Immature natural killer cell (primary cell): ENCODE measurements around the gene CD19. TPM values are rescaled to one million over a fixed set of nuclear protein-coding genes. Genes with fewer than 3 reads are reported as not detected.
A peak's percentile ranks its signal among the peaks of the same experiment; 100 is the strongest.
"Not testable (repeated sequence)": the region's sequence is repeated elsewhere in the genome, so short reads cannot be mapped to it uniquely, and the experiment has no call there.

Experiments
- DNase-seq, 3 donors: peaks; one replicate each; pipeline ENCODE4 v3.0.0; 2022; ENCODE audit warnings: mixed read lengths in 1 of 3
- H3K27ac Mint-ChIP-seq, 6 donors: one replicate each; pipeline ENCODE4 v1.8.0; 2020; ENCODE audit warnings: mixed read lengths in 6 of 6, mild to moderate bottlenecking in 5 of 6, inconsistent platforms in 4 of 6, moderate library complexity in 3 of 6
- H3K27me3 Mint-ChIP-seq, 3 donors: one replicate each; pipeline ENCODE4 v1.8.0; 2020 to 2021; ENCODE audit warnings: low read depth in 3 of 3, mild to moderate bottlenecking in 3 of 3, mixed read lengths in 3 of 3, moderate library complexity in 3 of 3, inconsistent platforms in 1 of 3
- H3K36me3 Mint-ChIP-seq, 3 donors: one replicate each; pipeline ENCODE4 v1.8.0; 2020; ENCODE audit warnings: mixed read lengths in 3 of 3, inconsistent platforms in 2 of 3, mild to moderate bottlenecking in 2 of 3
- H3K4me1 Mint-ChIP-seq, 2 donors: one replicate each; pipeline ENCODE4 v1.8.0; 2020; ENCODE audit warnings: inconsistent platforms in 2 of 2, mild to moderate bottlenecking in 2 of 2, mixed read lengths in 2 of 2, moderate library complexity in 1 of 2
- H3K4me3 Mint-ChIP-seq, 5 donors: one replicate each; pipeline ENCODE4 v1.8.0; 2020; ENCODE audit warnings: mild to moderate bottlenecking in 5 of 5, mixed read lengths in 5 of 5, inconsistent platforms in 3 of 5, moderate library complexity in 3 of 5
- H3K9me3 Mint-ChIP-seq, 6 donors: one replicate each; pipeline ENCODE4 v1.8.0; 2020; ENCODE audit warnings: mild to moderate bottlenecking in 6 of 6, mixed read lengths in 6 of 6, inconsistent platforms in 4 of 6, moderate library complexity in 3 of 6
- polyA plus RNA-seq, 3 donors: library from polyadenylated mRNA; unstranded; fragments of 300-500 nt; fragmentation: Illumina TruSeq; gene quantifications; one replicate each; pipeline ENCODE4 v1.2.3, GENCODE V29; 2021

The CD19 gene
- polyA plus RNA-seq, 3 donors from 2014 or later = 0.18 to 0.29 (median 0.27) TPM

DNA sequence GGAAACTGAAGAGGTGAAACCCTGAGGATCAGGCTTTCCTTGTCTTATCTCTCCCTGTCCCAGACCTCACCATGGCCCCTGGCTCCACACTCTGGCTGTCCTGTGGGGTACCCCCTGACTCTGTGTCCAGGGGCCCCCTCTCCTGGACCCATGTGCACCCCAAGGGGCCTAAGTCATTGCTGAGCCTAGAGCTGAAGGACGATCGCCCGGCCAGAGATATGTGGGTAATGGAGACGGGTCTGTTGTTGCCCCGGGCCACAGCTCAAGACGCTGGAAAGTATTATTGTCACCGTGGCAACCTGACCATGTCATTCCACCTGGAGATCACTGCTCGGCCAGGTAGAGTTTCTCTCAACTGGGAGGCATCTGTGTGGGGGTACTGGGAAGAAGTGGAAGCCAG is 1.4 kb downstream of the CD19 start:
- no peak overlapping the region for H3K27ac Mint-ChIP-seq
- no peak for DNase-seq
- peaks cover 0 to 3% (median 3%) of the 10 kb centered on the region in 3 donors for H3K27me3 Mint-ChIP-seq
- no peaks in the 10 kb centered on the region for H3K36me3 Mint-ChIP-seq
- H3K9me3 Mint-ChIP-seq = no peaks in the 10 kb centered on the region
- H3K4me1 Mint-ChIP-seq = peaks cover 31 to 43% of the 10 kb centered on the region in 2 donors
- H3K4me3 Mint-ChIP-seq = no peak overlapping the region

DNA sequence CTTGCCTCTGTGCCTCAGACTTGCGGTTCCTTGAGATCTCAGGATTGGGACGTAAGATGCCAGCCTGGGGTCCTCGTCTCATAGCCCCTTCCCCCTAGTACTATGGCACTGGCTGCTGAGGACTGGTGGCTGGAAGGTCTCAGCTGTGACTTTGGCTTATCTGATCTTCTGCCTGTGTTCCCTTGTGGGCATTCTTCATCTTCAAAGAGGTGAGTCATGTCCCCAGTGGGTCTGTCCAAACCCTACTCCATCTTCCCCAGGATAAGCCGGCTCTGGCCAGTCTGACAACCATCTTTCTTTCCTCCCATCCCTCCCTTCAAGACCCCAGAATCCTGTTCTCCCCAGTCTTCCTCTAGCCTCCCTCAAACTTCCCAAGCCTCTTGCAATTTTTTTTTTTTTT is 3.6 kb downstream of the CD19 start:
- Mint-ChIP-seq H3K4me3 (peak overlapping the region in 2 of 5 donors; percentile 34 to 69), H3K27me3 (peaks cover 0 to 3% (median 3%) of the 10 kb centered on the region in 3 donors), H3K4me1 (peaks cover 28 to 38% of the 10 kb centered on the region in 2 donors), H3K27ac (peak overlapping the region in 2 of 6 donors; percentile 22 to 63), H3K9me3 (no peaks in the 10 kb centered on the region), H3K36me3 (no peaks in the 10 kb centered on the region)
- no peak for DNase-seq

DNA sequence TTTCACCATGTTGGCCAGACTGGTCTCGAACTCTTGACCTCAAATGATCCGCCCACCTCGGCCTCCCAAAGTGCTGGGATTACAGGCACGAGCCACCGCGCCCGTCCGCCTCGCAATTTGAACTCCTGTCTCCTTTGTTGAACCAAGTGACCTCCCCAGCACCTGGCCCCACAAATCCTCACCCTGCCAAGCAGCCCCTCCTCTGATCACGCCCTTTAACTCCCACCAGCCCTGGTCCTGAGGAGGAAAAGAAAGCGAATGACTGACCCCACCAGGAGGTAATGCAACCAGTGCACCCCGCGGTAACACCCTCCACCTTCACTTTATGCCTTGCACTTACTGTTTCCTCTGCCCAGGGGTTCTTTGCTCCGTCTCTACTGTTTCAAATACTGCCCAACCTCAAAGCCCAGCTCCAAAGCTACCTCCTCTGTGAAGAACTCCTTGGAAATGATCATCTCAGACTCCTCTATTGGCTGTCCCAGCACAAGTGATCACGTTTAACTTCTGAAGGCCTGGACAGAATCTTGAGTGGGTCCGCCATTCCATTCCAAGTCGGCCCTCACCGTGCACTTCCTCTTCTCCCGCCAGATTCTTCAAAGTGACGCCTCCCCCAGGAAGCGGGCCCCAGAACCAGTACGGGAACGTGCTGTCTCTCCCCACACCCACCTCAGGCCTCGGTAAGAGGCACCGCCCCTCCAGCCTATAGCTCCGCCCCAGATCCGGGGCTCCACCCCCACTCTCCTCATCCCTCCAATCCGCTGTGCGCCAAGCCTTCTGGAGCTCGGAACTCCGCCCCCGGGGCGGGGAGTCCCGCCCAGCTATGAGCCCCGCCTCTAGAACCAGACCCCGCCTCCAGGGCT is 4.4 kb downstream of the CD19 start:
- no peaks in the 10 kb centered on the region for H3K36me3 Mint-ChIP-seq
- DNase-seq = peak; percentile 85 to 88 (median 87)
- peak overlapping the region; percentile 38 to 73 (median 60) for H3K27ac Mint-ChIP-seq
- peak overlapping the region; percentile 75 to 85 (median 81) for H3K4me3 Mint-ChIP-seq
- H3K9me3 Mint-ChIP-seq = no peaks in the 10 kb centered on the region
- peaks cover 20 to 30% of the 10 kb centered on the region in 2 donors for H3K4me1 Mint-ChIP-seq
- peaks cover 0 to 4% (median 3%) of the 10 kb centered on the region in 3 donors for H3K27me3 Mint-ChIP-seq

DNA sequence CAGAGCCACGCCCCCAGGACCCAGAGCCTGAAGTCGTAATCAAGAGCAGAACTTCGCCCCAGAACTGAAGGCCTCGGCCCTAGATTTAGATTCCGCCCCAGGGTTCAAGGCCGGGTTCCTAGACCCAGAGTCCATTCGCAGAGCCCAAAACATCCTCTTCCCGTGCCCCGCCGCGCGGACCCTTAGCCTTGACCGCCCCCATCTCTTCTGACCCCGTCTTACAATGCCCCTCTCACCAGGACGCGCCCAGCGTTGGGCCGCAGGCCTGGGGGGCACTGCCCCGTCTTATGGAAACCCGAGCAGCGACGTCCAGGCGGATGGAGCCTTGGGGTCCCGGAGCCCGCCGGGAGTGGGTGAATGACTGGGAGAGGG is 5.0 kb downstream of the CD19 start:
- Mint-ChIP-seq H3K27ac (peak overlapping the region in 5 of 6 donors; percentile 38 to 73 (median 50)), H3K36me3 (no peaks in the 10 kb centered on the region), H3K4me3 (peak overlapping the region; percentile 75 to 85 (median 81)), H3K9me3 (no peaks in the 10 kb centered on the region), H3K4me1 (peaks cover 20 to 24% of the 10 kb centered on the region in 2 donors), H3K27me3 (peaks cover 0 to 5% (median 3%) of the 10 kb centered on the region in 3 donors)
- no peak for DNase-seq

DNA sequence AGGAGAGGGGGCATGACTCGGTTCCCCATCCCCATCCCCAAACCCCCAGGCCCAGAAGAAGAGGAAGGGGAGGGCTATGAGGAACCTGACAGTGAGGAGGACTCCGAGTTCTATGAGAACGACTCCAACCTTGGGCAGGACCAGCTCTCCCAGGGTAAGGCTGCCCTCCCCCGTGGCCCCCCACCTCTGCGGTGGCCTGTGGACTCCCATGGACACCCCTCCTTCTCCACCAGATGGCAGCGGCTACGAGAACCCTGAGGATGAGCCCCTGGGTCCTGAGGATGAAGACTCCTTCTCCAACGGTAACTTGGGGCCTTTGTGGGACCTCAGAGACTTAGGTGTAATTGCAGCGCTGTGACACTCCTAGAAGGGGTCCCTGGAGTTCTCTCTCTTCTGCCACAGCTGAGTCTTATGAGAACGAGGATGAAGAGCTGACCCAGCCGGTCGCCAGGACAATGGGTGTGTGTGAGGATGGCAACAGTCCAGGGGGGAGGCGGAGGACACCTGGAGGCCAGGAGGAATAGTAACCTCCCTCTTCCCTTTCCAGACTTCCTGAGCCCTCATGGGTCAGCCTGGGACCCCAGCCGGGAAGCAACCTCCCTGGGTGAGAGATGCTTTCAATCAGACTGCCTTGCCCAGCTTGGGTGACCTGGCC is 5.6 kb downstream of the CD19 start:
- Mint-ChIP-seq H3K4me3 (no peak overlapping the region), H3K9me3 (no peaks in the 10 kb centered on the region), H3K27me3 (peaks cover 0 to 5% (median 3%) of the 10 kb centered on the region in 3 donors), H3K36me3 (no peaks in the 10 kb centered on the region), H3K4me1 (peaks cover 20 to 23% of the 10 kb centered on the region in 2 donors), H3K27ac (no peak overlapping the region)
- no peak for DNase-seq

DNA sequence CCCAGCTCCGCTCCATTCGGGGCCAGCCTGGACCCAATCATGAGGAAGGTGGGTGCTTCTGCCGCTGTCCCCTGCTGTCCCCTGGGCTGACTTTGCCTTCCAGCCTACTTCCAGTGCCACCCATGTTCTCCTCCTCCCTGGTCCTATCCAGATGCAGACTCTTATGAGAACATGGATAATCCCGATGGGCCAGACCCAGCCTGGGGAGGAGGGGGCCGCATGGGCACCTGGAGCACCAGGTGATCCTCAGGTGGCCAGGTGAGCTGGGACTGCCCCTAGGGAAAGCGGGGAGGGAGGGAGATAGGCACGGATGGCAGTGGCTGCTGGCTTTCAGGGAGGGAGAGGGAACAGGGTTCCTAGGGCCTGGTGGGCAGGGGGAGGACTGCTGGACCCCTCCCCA is 7.0 kb downstream of the CD19 start:
- DNase-seq = no peak
- no peaks in the 10 kb centered on the region for H3K9me3 Mint-ChIP-seq
- no peaks in the 10 kb centered on the region for H3K36me3 Mint-ChIP-seq
- H3K27ac Mint-ChIP-seq = no peak overlapping the region
- H3K27me3 Mint-ChIP-seq = peaks cover 0 to 5% (median 2%) of the 10 kb centered on the region in 3 donors
- H3K4me3 Mint-ChIP-seq = no peak overlapping the region
- H3K4me1 Mint-ChIP-seq = peaks cover 18% of the 10 kb centered on the region in 2 donors

DNA sequence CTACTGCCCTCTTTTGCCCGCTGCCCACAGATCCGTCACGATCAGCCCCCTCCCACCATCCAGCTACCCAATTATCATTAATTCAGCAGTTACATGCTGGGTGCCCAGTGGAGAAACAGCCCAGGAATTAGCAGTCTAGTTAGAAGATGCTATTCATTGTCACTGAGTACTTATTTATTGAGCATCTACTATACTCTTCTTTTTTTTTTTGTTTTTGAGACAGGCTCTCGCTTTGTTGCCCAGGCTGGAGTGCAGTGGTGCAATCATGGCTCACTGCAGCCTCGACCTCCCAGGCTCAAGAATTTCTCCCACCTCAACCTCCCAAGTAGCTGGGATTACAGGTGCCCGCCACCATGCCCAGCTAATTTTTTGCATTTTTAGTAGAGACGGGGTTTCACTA is 8.1 kb downstream of the CD19 start:
- H3K4me3 Mint-ChIP-seq, H3K27ac Mint-ChIP-seq, H3K36me3 Mint-ChIP-seq, H3K27me3 Mint-ChIP-seq, H3K9me3 Mint-ChIP-seq, DNase-seq: not testable (repeated sequence)
- peaks cover 12 to 17% of the 10 kb centered on the region in 2 donors for H3K4me1 Mint-ChIP-seq

DNA sequence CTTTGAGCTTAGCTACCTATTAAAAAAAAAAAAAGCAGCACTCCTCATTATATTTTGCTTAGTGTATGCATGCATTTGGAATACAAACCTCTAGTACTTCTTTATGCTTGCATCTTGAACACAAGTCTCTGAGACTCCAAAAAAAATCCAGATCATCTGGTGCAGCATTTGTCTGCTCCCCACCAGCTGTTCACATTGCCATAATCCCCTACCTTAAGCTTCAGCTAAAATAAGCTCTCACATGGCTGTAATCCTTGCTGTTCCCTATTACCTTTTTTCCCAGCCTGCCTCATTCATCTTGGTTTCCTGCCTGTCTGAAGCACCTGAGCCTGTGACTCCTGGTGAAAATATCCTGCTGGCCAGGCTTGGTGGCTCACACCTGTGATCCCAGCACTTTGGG is 11.5 kb downstream of the CD19 start:
- DNase-seq = no peak
- H3K27ac Mint-ChIP-seq = peak overlapping the region in 1 of 6 donors; percentile 39
- H3K4me1 Mint-ChIP-seq = peaks cover 10 to 12% of the 10 kb centered on the region in 2 donors
- peaks cover 0 to 6% (median 0%) of the 10 kb centered on the region in 3 donors for H3K27me3 Mint-ChIP-seq
- H3K9me3 Mint-ChIP-seq = no peaks in the 10 kb centered on the region
- H3K36me3 Mint-ChIP-seq = no peaks in the 10 kb centered on the region
- H3K4me3 Mint-ChIP-seq = no peak overlapping the region

DNA sequence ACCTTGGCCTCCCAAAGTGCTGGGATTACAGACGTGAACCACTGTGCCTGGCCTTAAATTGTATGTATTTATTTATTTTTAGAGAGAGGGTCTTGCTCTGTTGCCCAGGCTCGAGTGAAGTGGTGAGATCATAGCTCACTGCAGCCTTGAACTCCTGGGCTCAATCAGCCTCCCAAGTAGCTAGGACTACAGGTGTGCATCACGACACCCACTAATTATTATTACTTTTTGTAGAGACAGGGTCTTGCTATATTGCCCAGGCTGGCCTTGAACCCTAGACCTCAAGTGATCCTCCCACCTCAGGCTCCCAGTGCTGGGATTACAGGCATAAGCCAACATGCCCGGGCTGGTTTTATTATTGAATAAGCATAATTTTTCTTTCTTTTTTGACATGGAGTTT is 14.9 kb downstream of the CD19 start:
- H3K27ac Mint-ChIP-seq = no peak overlapping the region
- peaks cover 22% of the 10 kb centered on the region in 2 donors for H3K4me1 Mint-ChIP-seq
- peaks cover 0 to 13% (median 3%) of the 10 kb centered on the region in 3 donors for H3K27me3 Mint-ChIP-seq
- H3K36me3 Mint-ChIP-seq = no peaks in the 10 kb centered on the region
- no peaks in the 10 kb centered on the region for H3K9me3 Mint-ChIP-seq
- no peak for DNase-seq
- H3K4me3 Mint-ChIP-seq = no peak overlapping the region

DNA sequence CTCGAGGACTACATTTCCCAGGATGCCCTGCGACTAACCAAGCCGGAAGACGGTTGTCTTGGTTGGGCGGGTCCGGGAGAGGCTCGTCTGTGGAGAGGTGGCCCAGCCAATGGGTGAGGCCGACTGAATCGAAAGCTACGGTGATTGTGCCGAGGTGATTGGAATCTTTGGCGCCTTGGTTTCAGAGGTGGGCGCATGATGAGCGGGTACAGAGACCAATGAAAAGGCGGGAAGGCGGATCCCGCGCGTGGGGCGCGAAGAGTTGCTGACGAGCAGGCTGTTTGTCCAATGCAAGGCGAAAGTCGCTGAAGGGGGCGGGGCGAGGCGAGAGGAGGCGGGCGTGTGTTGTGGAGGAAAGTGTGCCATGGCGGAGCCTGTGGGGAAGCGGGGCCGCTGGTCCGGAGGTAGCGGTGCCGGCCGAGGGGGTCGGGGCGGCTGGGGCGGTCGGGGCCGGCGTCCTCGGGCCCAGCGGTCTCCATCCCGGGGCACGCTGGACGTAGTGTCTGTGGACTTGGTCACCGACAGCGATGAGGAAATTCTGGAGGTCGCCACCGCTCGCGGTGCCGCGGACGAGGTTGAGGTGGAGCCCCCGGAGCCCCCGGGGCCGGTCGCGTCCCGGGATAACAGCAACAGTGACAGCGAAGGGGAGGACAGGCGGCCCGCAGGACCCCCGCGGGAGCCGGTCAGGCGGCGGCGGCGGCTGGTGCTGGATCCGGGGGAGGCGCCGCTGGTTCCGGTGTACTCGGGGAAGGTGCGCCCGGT is 19.1 kb downstream of the CD19 start, which contains the start of gene NFATC2IP:
Gene NFATC2IP, plus strand, starts transcription at position 290 of the 762 bp plus-strand sequence. Its CDS starts 75 bp downstream, at position 365.
- peak within 1 kb of the TSS; percentile 90 to 95 (median 92) for H3K4me3 Mint-ChIP-seq
- H3K4me1 Mint-ChIP-seq = peaks cover 26 to 33% of the 10 kb centered on the region in 2 donors
- no peaks in the 10 kb centered on the region for H3K9me3 Mint-ChIP-seq
- H3K27me3 Mint-ChIP-seq = peaks cover 0 to 11% (median 3%) of the 10 kb centered on the region in 3 donors
- H3K27ac Mint-ChIP-seq = peak within 1 kb of the TSS; percentile 74 to 94 (median 90)
- H3K36me3 Mint-ChIP-seq = no peaks in the 10 kb centered on the region
- DNase-seq = peak; percentile 99

DNA sequence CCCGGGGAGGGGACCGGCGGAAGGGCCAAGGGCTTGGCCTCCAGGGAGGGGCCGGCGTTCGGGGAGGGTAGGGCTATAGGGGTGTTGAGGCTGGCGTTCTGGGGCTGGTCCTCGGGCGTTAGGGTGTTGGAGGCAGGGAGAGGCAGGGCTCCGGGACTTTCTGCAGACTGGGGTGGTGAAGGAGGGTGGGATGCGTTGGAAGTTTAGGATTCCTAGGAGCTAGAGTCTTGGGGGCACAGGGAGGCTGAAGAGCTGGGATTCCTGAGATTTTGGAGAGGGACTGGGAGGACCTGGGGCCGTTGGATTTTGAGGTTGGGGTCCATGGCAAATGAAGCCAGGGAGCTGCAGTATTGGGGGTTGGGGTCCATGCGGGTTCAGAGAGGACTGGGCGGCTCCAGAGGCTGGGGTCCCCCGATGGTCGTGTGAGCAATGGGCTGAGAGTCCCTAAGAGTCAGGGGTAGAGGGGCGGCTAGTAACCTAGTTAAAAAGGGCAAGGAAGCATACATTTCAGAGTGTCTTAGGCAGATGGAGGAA is 19.7 kb downstream of the CD19 start:
- H3K4me3 Mint-ChIP-seq = peak overlapping the region; percentile 90 to 95 (median 92)
- H3K4me1 Mint-ChIP-seq = peaks cover 26 to 34% of the 10 kb centered on the region in 2 donors
- H3K9me3 Mint-ChIP-seq = no peaks in the 10 kb centered on the region
- peaks cover 0 to 9% (median 3%) of the 10 kb centered on the region in 3 donors for H3K27me3 Mint-ChIP-seq
- no peak for DNase-seq
- peak overlapping the region; percentile 74 to 89 (median 84) for H3K27ac Mint-ChIP-seq
- peaks cover 3 to 4% (median 3%) of the 10 kb centered on the region in 3 donors for H3K36me3 Mint-ChIP-seq

DNA sequence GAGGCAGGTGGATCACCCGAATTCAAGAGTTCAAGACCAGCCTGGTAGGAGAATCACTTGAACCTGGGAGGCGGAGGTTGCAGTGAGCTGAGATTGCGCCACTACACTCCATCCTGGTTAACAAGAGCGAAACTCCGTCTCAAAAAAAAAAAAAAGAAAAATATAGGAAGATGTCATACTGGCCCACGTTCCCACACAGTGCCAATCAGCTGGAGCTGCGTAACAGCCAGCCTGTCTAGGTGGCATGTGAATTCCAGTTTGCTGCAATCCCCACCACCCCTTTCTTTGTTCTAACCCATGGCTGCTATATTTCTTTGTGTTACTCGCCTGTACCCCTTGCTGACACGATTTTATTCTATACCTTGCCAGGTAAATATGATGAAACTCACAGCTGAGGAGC is 26.4 kb downstream of the CD19 start:
- peaks cover 11 to 15% of the 10 kb centered on the region in 2 donors for H3K4me1 Mint-ChIP-seq
- H3K9me3 Mint-ChIP-seq = no peaks in the 10 kb centered on the region
- no peaks in the 10 kb centered on the region for H3K27me3 Mint-ChIP-seq
- no peak for DNase-seq
- peaks cover 15 to 40% (median 20%) of the 10 kb centered on the region in 3 donors for H3K36me3 Mint-ChIP-seq
- no peak overlapping the region for H3K27ac Mint-ChIP-seq
- H3K4me3 Mint-ChIP-seq = no peak overlapping the region

DNA sequence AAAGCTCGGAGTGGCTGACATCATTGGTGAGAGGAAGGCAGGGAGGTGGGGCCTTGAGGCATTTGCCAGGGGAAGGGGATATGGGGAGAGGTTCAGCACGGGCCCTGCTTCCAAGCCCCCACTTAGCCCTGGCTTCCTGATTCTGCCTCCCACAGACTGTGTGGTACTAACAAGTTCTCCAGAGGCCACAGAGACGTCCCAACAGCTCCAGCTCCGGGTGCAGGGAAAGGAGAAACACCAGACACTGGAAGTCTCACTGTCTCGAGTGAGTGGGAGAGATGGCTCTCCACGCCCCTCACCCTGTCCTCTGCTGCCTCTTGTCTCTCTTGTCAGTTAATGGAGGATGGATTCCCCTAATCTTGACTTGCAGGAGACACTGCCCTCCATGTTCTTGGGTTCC is 27.1 kb downstream of the CD19 start:
- Mint-ChIP-seq H3K4me3 (no peak overlapping the region), H3K36me3 (peaks cover 15 to 45% (median 20%) of the 10 kb centered on the region in 3 donors), H3K9me3 (no peaks in the 10 kb centered on the region), H3K27me3 (no peaks in the 10 kb centered on the region), H3K4me1 (peaks cover 11 to 14% of the 10 kb centered on the region in 2 donors), H3K27ac (no peak overlapping the region)
- DNase-seq = no peak
